Caco-2 (cell line): Measurements from ENCODE around the gene CFAP52. TPM values are rescaled to one million over a fixed set of nuclear protein-coding genes. Genes with fewer than 3 reads are reported as not detected.
"Not testable (repeated sequence)": the region's sequence is repeated elsewhere in the genome, so short reads cannot be mapped to it uniquely, and the experiment has no call there.

Experiments
- BruUV-seq: library from RNA; stranded (reverse); fragments of 400-500 nt; replicated peaks from 2 replicates; lab custom pipeline; 2021; lab: Mats Ljungman, UMichigan
- CTCF ChIA-PET: fragments of 300-600 bp; sonication (Branson Sonifier 250); formaldehyde crosslinking; loops from one replicate; lab custom pipeline; 2022; ENCODE audit warnings: antibody characterized with exemption; lab: Charles Lee
- POLR2A ChIA-PET: fragments of 300-600 bp; sonication (Branson Sonifier 250); formaldehyde crosslinking; loops from one replicate; lab custom pipeline; 2022; ENCODE audit warnings: antibody characterized with exemption; lab: Charles Lee
- DNase-seq, 2 experiments: peaks; one replicate each; pipeline versions ENCODE4 v3.0.0 to v3.0.0-alpha.2; 2020 to 2022
- H3K27me3 ChIP-seq: replicated peaks from 2 replicates; pipeline ENCODE4 v1.6.0; 2011; ENCODE audit warnings: low read length; ENCODE audit not compliant: control insufficient read depth, insufficient read depth
- H3K36me3 ChIP-seq: 2 replicates; pipeline ENCODE4 v1.5.1; 2011; ENCODE audit warnings: low read length; ENCODE audit not compliant: control insufficient read depth, insufficient read depth
- H3K4me1 ChIP-seq: fragments of 250-450 bp; sonication (Bioruptor Pico); 2 replicates; pipeline ENCODE4 v1.5.1; 2020; ENCODE audit warnings: mild to moderate bottlenecking
- H3K4me3 ChIP-seq: 2 replicates; pipeline ENCODE4 v1.5.1; 2011; ENCODE audit warnings: low read depth, mild to moderate bottlenecking, control low read depth, low read length
- H3K9me3 ChIP-seq: fragments of 250-450 bp; sonication (Bioruptor Pico); 2 replicates; pipeline ENCODE4 v1.5.1; 2020; ENCODE audit warnings: mild to moderate bottlenecking, moderate library complexity
- H3K27ac Mint-ChIP-seq: one replicate; pipeline ENCODE4 v1.8.0; 2022; ENCODE audit warnings: mixed read lengths; ENCODE audit not compliant: unreplicated experiment
- H3K27me3 Mint-ChIP-seq: one replicate; pipeline ENCODE4 v1.8.0; 2022; ENCODE audit warnings: mixed read lengths; ENCODE audit not compliant: insufficient read depth, unreplicated experiment
- H3K36me3 Mint-ChIP-seq: one replicate; pipeline ENCODE4 v1.8.0; 2022; ENCODE audit warnings: mild to moderate bottlenecking, mixed read lengths; ENCODE audit not compliant: insufficient read depth, unreplicated experiment
- H3K4me1 Mint-ChIP-seq: one replicate; pipeline ENCODE4 v1.8.0; 2022; ENCODE audit warnings: low read depth, mixed read lengths; ENCODE audit not compliant: unreplicated experiment
- H3K4me3 Mint-ChIP-seq: one replicate; pipeline ENCODE4 v1.8.0; 2022; ENCODE audit warnings: mild to moderate bottlenecking, moderate library complexity, mixed read lengths; ENCODE audit not compliant: unreplicated experiment
- H3K9me3 Mint-ChIP-seq: one replicate; pipeline ENCODE4 v1.8.0; 2022; ENCODE audit warnings: mixed read lengths; ENCODE audit not compliant: unreplicated experiment
- CTCF ChIP-seq, 2 experiments: fragments of 200-600 bp in 1 of 2; IDR thresholded peaks; 1 replicate in 1 of 2; 2 replicates in 1 of 2; pipeline versions ENCODE4 v1.5.1 to v1.8.0; 2011 to 2022; ENCODE audit warnings: antibody characterized with exemption in 1 of 2, control low read depth in 1 of 2, inconsistent platforms in 1 of 2, low read depth in 1 of 2, low read length in 1 of 2, mild to moderate bottlenecking in 1 of 2, moderate library complexity in 1 of 2; ENCODE audit not compliant: insufficient read depth in 1 of 2, severe bottlenecking in 1 of 2, unreplicated experiment in 1 of 2
- intact Hi-C: fragments of 100-400 bp; cut with micrococcal nuclease; formaldehyde crosslinking; loops from one replicate; pipeline ENCODE4 v1.10.0; 2022; ENCODE audit not compliant: unreplicated experiment
- total RNA-seq: library from RNA; stranded (reverse); gene quantifications from 2 replicates; pipeline ENCODE4 v1.2.3, GENCODE V29; 2022

Gene CFAP52
- total RNA-seq, 1 experiment from 2014 or later: not detected

GRCh38 chr17:9635340-9635739, 58.9 kb downstream of the CFAP52 start:
- no TSS peak for BruUV-seq
- Mint-ChIP-seq H3K4me3 (no peak overlapping the region), H3K36me3 (no peaks in the 10 kb centered on the region), H3K27me3 (peaks cover 3% of the 10 kb centered on the region), H3K9me3 (no peaks in the 10 kb centered on the region), H3K27ac (no peak overlapping the region), H3K4me1 (no peaks in the 10 kb centered on the region)
- Histone ChIP-seq H3K27me3 (no peaks in the 10 kb centered on the region), H3K4me1 (no peaks in the 10 kb centered on the region), H3K4me3 (no peak overlapping the region), H3K36me3 (no peaks in the 10 kb centered on the region), H3K9me3 (no peaks in the 10 kb centered on the region)
- TF ChIP-seq CTCF (IDR thresholded peaks at IDR 0.05; ENCODE audit: insufficient read depth in 1 of 2, low read depth in 1 of 2, low read length in 1 of 2, severe bottlenecking in 1 of 2, unreplicated experiment in 1 of 2): no peak
- ChIA-PET CTCF (no interaction called here), POLR2A (no interaction called here)
- DNase-seq: no peak
- intact Hi-C loops: no loop called here

GRCh38 chr17:9636501-9636900, 60.1 kb downstream of the CFAP52 start:
- H3K9me3 Mint-ChIP-seq: no peaks in the 10 kb centered on the region
- H3K4me3 Mint-ChIP-seq: no peak overlapping the region
- no peaks in the 10 kb centered on the region for H3K4me1 Mint-ChIP-seq
- Histone ChIP-seq H3K9me3 (no peaks in the 10 kb centered on the region), H3K4me1 (no peaks in the 10 kb centered on the region), H3K27me3 (no peaks in the 10 kb centered on the region), H3K4me3 (no peak overlapping the region), H3K36me3 (no peaks in the 10 kb centered on the region)
- no TSS peak for BruUV-seq
- ChIA-PET POLR2A (no interaction called here), CTCF (no interaction called here)
- intact Hi-C loops: no loop called here
- H3K27me3 Mint-ChIP-seq: peaks cover 3% of the 10 kb centered on the region
- H3K27ac Mint-ChIP-seq: no peak overlapping the region
- H3K36me3 Mint-ChIP-seq: no peaks in the 10 kb centered on the region
- no peak for DNase-seq
- TF ChIP-seq CTCF (IDR thresholded peaks at IDR 0.05; ENCODE audit: insufficient read depth in 1 of 2, low read depth in 1 of 2, low read length in 1 of 2, severe bottlenecking in 1 of 2, unreplicated experiment in 1 of 2): no peak

GRCh38 chr17:9640388-9640787, 63.9 kb downstream of the CFAP52 start:
- H3K36me3 ChIP-seq, H3K4me1 Mint-ChIP-seq, H3K36me3 Mint-ChIP-seq, CTCF ChIA-PET, H3K4me3 ChIP-seq, H3K4me3 Mint-ChIP-seq, H3K9me3 ChIP-seq, POLR2A ChIA-PET, BruUV-seq, intact Hi-C loops, H3K27me3 ChIP-seq, H3K27ac Mint-ChIP-seq, H3K4me1 ChIP-seq, H3K9me3 Mint-ChIP-seq, H3K27me3 Mint-ChIP-seq, DNase-seq: not testable (repeated sequence)

- no peak overlapping the region for H3K4me3 ChIP-seq
- CTCF ChIA-PET: interaction anchor here (0.6 kb wide), 1 partner anchor 13 kb away, joined by 4 read pairs; no protein-coding TSS in a partner anchor
- H3K9me3 ChIP-seq: no peaks in the 10 kb centered on the region
- no peak overlapping the region for H3K4me3 Mint-ChIP-seq
- H3K4me1 Mint-ChIP-seq: peaks cover 7% of the 10 kb centered on the region
- no TSS peak for BruUV-seq
- intact Hi-C loops: loop anchor here (2.0 kb wide), 1 partner anchor 67 kb away; the partner anchor contains the start of gene CFAP52
- no peaks in the 10 kb centered on the region for H3K9me3 Mint-ChIP-seq
- DNase-seq: no peak
- POLR2A ChIA-PET: no interaction called here
- H3K27ac Mint-ChIP-seq: no peak overlapping the region
- peaks cover 15% of the 10 kb centered on the region for H3K4me1 ChIP-seq
- H3K36me3 Mint-ChIP-seq: no peaks in the 10 kb centered on the region
- H3K27me3 Mint-ChIP-seq: no peaks in the 10 kb centered on the region
- no peaks in the 10 kb centered on the region for H3K27me3 ChIP-seq
- no peak for TF ChIP-seq CTCF (IDR thresholded peaks at IDR 0.05; ENCODE audit: insufficient read depth in 1 of 2, low read depth in 1 of 2, low read length in 1 of 2, severe bottlenecking in 1 of 2, unreplicated experiment in 1 of 2)
- H3K36me3 ChIP-seq: no peaks in the 10 kb centered on the region
These were observed 67.2 kb downstream of the CFAP52 start for GRCh38 chr17:9643611-9644010.
